RWPE2 (cell line): ENCODE measurements around the gene LIFR.

Experiments
- ATAC-seq: fragments of 200-7000 bp; cut with Tn5 transposase; 3 replicates; pipeline ENCODE4 v1.9.1; 2021; ENCODE audit warnings: low read depth
- DNase-seq: peaks from one replicate; pipeline ENCODE4 v3.0.0-alpha.2; 2020; ENCODE audit warnings: low spot score
- H3K27ac ChIP-seq: fragments of 450-650 bp; 2 replicates; pipeline ENCODE4 v1.5.1; 2017; ENCODE audit warnings: mild to moderate bottlenecking; ENCODE audit not compliant: poor library complexity, severe bottlenecking
- H3K27me3 ChIP-seq: fragments of 250-450 bp; sonication (Bioruptor Pico); 2 replicates; pipeline ENCODE4 v1.5.1; 2021; ENCODE audit warnings: mild to moderate bottlenecking, moderate library complexity; ENCODE audit not compliant: insufficient read depth, poor library complexity, severe bottlenecking
- H3K36me3 ChIP-seq: fragments of 250-450 bp; sonication (Bioruptor Pico); 2 replicates; pipeline ENCODE4 v1.5.1; 2020; ENCODE audit warnings: low read depth, mild to moderate bottlenecking, moderate library complexity
- H3K4me1 ChIP-seq: fragments of 250-450 bp; sonication (Bioruptor Pico); 2 replicates; pipeline ENCODE4 v1.5.1; 2021; ENCODE audit warnings: mild to moderate bottlenecking, moderate library complexity; ENCODE audit not compliant: insufficient read depth, poor library complexity, severe bottlenecking
- H3K4me3 ChIP-seq: fragments of 250-450 bp; sonication (Bioruptor Pico); 2 replicates; pipeline ENCODE4 v1.5.1; 2021; ENCODE audit warnings: mild to moderate bottlenecking, moderate library complexity; ENCODE audit not compliant: severe bottlenecking
- H3K9me3 ChIP-seq: fragments of 250-450 bp; sonication (Bioruptor Pico); 2 replicates; pipeline ENCODE4 v1.5.1; 2021; ENCODE audit warnings: mild to moderate bottlenecking, moderate library complexity; ENCODE audit not compliant: severe bottlenecking
- CTCF ChIP-seq: fragments of 450-650 bp; IDR thresholded peaks from one replicate; pipeline ENCODE4 v1.5.1; 2017; ENCODE audit warnings: mild to moderate bottlenecking, moderate library complexity; ENCODE audit not compliant: poor library complexity, severe bottlenecking

Gene LIFR

GRCh38 chr5:38537505-38537904 is 18.9 kb downstream of the LIFR start:
- Histone ChIP-seq H3K9me3 (no peaks in the 10 kb centered on the region), H3K36me3 (no peaks in the 10 kb centered on the region), H3K4me1 (no peaks in the 10 kb centered on the region), H3K4me3 (no peak overlapping the region), H3K27me3 (no peaks in the 10 kb centered on the region), H3K27ac (no peak overlapping the region)
- no peak for ATAC-seq
- no peak for TF ChIP-seq CTCF
- DNase-seq: no peak

- no peaks in the 10 kb centered on the region for H3K9me3 ChIP-seq
- H3K27ac ChIP-seq: no peak overlapping the region
- no peak for ATAC-seq
- no peak for DNase-seq
- no peak overlapping the region for H3K4me3 ChIP-seq
- no peaks in the 10 kb centered on the region for H3K36me3 ChIP-seq
- no peak for TF ChIP-seq CTCF
- no peaks in the 10 kb centered on the region for H3K4me1 ChIP-seq
- no peaks in the 10 kb centered on the region for H3K27me3 ChIP-seq
These were observed 19.5 kb downstream of the LIFR start for GRCh38 chr5:38536968-38537367.

GRCh38 chr5:38535845-38536244 is 20.6 kb downstream of the LIFR start:
- Histone ChIP-seq H3K36me3 (no peaks in the 10 kb centered on the region), H3K27me3 (no peaks in the 10 kb centered on the region), H3K9me3 (peaks cover 3% of the 10 kb centered on the region), H3K27ac (no peak overlapping the region), H3K4me1 (no peaks in the 10 kb centered on the region), H3K4me3 (no peak overlapping the region)
- DNase-seq (no peak), ATAC-seq (no peak)
- TF ChIP-seq CTCF: no peak

- DNase-seq (no peak), ATAC-seq (no peak)
- peaks cover 3% of the 10 kb centered on the region for H3K9me3 ChIP-seq
- no peak overlapping the region for H3K4me3 ChIP-seq
- TF ChIP-seq CTCF: no peak
- no peak overlapping the region for H3K27ac ChIP-seq
- no peaks in the 10 kb centered on the region for H3K4me1 ChIP-seq
- H3K36me3 ChIP-seq: no peaks in the 10 kb centered on the region
- H3K27me3 ChIP-seq: no peaks in the 10 kb centered on the region
These were observed 21.1 kb downstream of the LIFR start for GRCh38 chr5:38535248-38535750.

GRCh38 chr5:38534156-38534453 is 22.3 kb downstream of the LIFR start:
- TF ChIP-seq CTCF: no peak
- Histone ChIP-seq H3K4me1 (no peaks in the 10 kb centered on the region), H3K36me3 (no peaks in the 10 kb centered on the region), H3K27me3 (no peaks in the 10 kb centered on the region), H3K9me3 (peaks cover 3% of the 10 kb centered on the region), H3K4me3 (no peak overlapping the region), H3K27ac (no peak overlapping the region)
- ATAC-seq (no peak), DNase-seq (no peak)
